NCI-H2107 treated with DMSO at 0.1 percent for 48 hours (cell line): ENCODE data around the gene PIM1.

Experiments used
- DNase-seq: peaks from one replicate; lab custom pipeline; 2025; ENCODE audit not compliant: unreplicated experiment; lab: John Stamatoyannopoulos, UW

Gene PIM1

GRCh38 chr6:37137201-37138090 lies 32.5 kb upstream of the PIM1 start:
- no peak for DNase-seq

GRCh38 chr6:37138856-37139229 lies 31.1 kb upstream of the PIM1 start:
- no peak for DNase-seq

DNA sequence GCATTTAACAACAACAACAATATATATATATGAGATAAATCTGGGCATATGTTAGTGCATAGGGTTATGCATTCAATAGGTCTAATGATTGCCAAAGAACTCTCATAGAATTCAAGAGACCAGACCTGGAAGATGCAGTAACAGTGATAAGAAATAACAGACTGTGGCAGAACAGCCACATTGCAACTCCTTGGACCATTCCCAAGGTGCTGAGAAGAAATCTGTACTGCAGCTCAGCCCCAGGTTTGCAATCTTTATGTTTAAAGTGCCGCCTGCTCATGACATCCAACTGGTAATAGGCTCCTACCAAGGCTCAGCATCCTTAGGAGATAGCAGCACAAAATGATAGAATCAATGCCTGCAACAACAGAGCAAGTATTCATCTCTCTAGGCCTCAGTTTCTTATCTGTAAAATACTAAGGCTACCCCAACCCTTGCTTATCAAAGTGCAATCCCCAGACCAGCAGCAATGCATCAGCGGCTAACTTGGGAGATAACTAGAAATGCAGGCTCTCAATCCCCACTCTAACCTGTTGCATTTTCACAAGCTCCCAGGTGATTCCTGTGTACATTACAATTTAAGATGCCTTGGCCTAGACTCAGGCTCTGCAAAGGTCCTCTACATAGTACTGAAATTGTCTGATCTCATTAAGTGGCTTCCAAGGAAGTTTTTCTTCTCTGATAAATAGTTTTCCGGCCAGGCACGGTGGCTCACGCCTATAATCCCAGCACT lies 30.6 kb upstream of the PIM1 start:
- no peak for DNase-seq

DNA sequence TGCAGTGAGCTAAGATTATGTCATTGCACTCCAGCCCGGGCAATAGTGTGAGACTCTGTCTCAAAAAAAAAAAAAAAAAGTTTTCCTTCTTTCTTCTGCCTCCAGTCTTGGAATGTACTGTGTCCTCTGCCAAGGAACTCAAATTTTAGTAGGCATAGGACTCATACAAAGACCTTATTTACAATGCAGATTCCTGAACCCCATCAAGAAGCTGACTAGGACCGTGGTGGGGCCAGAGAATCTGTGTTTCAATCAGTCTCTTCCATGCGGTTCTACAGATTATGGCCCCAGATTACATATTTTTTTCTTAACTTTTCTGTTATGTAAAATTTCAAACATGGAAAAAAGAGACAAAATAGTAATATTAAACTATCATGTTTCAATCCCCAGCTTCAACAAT lies 29.8 kb upstream of the PIM1 start:
- DNase-seq: no peak

DNA sequence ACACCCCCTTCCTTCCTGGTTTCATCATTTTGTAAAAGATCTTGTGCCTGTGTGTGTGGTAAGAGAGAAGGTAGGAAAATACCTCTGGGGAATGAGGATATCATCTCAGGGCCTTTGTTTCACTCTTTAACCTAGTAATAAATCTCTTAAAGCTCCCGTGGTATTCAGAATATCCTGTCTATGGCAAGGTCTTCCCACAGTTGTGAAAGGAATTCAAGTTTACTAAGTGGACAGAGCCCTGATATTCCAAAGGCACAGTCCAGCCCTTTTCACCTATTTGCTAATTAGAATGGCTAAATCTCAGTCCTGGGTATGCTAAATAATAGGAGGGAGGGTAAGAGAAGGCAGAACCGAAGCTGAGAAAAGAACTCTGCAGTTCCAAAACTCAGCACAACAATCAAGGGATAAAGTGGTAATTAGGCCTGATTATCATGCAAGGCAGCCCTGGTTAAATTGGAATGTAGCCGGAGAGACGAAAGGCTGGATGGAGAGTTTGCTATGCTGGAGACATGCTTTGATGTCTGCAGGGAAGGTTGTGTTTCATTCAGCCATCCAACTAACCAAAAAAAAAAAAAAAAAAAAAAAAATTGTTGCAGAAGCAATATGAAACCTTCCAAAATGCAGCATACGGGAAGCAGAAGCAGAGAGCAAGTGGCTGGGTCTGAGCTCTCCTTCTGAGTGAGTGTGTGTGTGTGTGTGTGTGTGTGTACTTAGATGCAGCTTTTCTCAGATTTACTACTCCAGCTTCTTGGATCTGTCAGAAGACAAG lies 28.5 kb upstream of the PIM1 start:
- no peak for DNase-seq

GRCh38 chr6:37142050-37142614 lies 27.8 kb upstream of the PIM1 start:
- no peak for DNase-seq

- DNase-seq: no peak
These were observed 26.4 kb upstream of the PIM1 start for GRCh38 chr6:37143585-37143984.

GRCh38 chr6:37145443-37145842 lies 24.5 kb upstream of the PIM1 start:
- no peak for DNase-seq

- no peak for DNase-seq
These were observed 23.2 kb upstream of the PIM1 start for GRCh38 chr6:37146735-37147157.

DNA sequence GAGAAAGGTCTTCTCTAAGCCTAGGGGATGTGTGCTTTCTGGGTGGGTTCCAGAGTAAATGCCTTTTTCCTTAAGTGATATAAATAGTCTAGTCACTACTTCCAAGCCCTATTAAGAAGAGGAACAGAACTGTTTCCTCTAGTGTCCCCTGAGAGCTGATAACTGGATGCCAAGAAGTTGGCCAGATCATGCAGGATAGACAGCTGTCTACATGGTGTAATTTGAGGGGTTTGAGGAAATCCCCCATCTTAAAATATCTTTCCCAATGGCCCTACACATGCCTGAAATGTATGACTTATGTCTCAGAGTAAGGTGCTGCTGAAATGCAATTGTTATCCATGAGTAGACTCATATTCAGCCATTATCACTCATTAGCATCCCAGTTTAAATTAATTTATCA lies 20.2 kb upstream of the PIM1 start:
- DNase-seq: no peak

- DNase-seq: no peak
These were observed 19.6 kb upstream of the PIM1 start for GRCh38 chr6:37150314-37150713.

- DNase-seq: no peak
These were observed 14.3 kb upstream of the PIM1 start for GRCh38 chr6:37155394-37156312.

DNA sequence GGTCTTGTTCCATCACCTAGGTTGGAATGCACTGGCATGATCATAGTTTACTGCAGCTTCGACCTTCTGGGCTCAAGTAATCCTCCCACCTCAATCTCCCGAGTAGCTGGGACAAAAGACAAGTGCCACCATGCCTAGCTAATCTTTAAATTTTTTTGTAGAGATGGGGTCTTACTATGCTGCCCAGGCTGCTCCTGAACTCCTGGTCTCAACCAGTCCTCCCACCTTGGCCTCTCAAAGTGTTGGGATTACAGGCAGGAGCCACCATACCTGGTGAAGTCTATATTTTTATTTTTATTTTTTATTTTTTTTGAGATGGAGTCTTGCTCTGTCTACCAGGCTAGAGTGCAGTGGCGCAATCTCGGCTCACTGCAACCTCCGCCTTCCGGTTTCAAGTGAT lies 11.4 kb upstream of the PIM1 start:
- no peak for DNase-seq

DNA sequence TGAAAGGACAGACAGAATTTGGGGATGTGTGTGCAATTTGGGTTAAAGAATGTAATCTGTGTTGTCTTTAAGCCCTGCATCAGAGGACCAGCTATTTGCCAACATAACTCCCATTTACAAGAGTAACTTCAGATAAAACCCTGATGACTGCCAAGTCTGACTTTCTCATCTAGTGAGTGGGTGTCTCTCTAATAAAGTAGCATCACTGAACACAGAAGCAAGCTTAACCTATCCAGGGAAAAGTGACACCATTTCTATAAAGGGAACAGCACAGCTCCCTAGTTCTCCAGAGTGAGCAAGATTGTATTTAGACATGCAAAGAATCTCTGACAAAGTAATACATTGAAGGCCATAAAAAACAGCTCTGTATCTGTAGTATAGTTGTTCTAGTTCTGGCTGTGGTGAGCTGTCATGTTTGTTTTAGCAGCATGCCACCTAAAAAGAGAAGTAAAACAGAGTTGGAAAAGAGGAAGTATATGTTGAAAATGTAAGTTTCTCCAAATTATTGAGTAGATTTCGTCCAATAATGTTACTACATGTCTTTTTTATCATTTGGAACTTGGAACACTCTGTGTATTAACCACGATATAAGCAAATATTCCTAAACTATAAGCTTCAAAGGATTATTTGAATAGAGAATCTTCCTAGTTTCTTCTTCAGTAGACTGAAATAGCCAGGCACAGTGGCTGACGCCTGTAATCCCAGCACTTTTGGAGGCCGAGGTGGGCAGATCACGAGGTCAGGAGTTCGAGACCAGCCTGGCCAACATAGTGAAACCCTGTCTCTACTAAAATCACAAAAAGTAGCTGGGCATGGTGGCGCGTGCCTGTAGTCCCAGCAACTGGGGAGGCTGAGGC lies 8.8 kb upstream of the PIM1 start:
- DNase-seq: no peak

DNA sequence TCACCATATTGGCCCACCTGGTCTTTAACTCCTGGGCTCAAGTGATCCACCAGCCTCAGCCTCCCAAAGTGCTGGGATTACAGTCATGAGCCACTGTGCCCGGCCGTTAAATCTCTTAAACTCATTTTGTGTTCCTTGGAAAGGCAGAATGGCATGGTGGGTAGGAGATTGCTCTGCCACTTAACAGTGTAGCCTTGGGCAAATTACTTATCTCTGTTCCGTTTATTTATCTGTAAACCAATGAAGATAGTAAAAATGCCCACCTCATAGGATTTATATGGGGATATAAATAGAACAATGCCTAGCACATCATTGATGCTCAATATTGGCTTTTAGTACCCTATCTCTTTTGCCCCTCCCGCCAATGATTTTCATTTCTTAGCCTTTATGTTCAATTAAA lies 7.2 kb upstream of the PIM1 start:
- no peak for DNase-seq

GRCh38 chr6:37168163-37168758 lies 1.7 kb upstream of the PIM1 start:
- no peak for DNase-seq

GRCh38 chr6:37168811-37169495 lies 999 bp upstream of the PIM1 start:
- DNase-seq: peak; percentile 16
